ENCODE data around the gene ALX3.
"Not testable (repeated sequence)": the region's sequence is repeated elsewhere in the genome, so short reads cannot be mapped to it uniquely, and the experiment has no call there.

Gene ALX3

DNA sequence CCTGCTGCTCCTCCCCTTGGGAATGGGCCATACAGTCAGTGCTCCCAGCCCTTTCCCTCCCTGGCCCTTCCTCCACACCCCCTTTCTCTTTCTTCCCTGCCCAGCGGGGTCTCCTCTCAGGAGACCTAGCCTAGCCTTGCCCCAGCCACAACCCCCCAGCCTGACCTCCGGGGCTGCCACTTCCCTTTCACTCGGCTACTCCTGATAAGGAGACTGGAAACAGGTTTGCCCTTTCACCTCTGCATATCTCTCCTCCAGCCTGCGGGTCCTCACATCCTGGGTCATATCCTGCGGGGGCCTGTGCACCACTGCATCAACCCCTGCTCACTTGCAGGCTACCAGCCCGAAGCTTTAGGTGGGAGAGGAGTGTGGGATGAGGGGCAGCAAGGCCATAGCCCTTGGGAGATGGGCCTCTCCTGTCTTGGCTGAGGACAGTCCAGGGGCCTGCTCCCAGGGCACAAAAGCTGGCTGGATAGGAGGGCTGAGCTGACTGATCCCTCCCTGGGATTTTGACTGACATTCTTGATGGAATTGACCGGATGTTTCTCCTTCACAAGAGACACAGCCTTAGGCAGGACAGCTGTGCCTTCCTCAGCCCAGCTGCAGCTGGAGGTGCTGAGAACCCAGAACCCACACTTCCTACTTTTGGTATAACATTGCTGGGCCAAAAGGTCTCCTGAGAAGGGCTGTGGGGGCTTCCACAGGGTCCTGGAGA lies 19.2 kb upstream of the ALX3 start:
- DNase-seq (ENCODE audit: low read depth), result no peak

GRCh38 chr1:110088739-110089316 lies 18.4 kb upstream of the ALX3 start:
- DNase-seq (ENCODE audit: low read depth), result no peak

DNA sequence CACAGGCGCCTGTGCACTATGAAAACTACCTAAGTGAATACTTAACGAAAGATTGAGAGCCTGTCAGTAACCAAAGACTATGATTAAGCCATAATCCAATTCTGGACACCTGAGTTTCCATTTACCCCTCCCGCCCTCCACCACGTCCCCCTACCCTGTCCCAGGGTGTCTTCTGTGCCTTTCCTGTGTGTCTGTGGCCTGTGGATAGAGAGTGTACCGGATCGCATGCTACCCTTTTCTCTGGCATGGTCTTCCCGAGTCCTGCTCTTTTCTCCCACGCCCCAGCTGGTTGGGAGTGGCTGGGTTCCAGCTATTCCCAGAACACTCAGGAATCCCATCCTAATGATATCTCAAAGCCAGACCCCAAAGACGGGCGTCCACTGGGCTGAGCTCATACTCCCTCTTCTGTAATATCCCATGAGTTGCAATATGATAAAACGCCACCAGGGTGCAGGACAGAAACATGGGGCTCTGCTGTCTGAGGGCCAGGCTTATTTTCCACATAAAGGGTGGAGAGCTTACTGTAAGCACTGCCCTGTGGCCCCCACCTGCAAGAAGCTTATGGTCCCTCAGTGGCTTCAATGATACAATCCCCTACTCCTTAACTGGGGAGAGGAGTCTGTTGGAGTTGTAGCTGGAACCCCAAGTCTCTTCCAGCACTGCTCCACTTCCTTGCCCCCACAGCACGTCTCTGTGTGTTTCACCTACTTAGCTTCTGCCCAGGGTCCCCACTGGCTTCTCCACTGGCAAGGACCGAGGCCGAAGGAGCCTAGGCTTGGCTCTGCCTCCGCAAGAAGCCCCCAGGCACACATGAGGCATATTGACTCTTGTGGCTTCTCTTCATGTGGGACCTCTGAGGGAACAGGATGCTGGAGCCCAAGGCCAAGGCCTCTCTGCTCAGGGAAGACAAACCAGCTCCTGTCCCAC lies 17.6 kb upstream of the ALX3 start:
- DNase-seq (ENCODE audit: low read depth), result no peak

GRCh38 chr1:110086961-110087360 lies 16.5 kb upstream of the ALX3 start:
- no peak for DNase-seq (ENCODE audit: low read depth)

DNA sequence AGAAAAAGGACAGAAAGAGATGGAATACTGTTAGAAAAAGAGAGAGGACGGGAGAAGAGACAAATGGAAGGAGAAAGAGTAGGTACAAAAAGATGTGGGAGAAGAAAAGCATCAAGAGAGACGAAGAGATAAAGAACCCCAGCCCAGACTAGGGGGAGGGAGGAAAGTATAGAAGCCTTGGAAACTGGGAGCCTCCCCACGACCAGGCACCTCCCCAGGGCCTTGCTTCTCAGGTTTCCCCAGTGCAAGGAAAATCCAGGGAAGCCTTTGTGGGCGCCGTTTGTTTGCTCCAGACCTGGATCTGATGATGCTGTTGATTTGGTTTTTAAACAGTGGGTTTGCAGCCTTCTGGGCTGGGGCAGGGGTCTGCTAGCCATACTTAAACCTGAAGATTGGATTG lies 15.2 kb upstream of the ALX3 start:
- DNase-seq (ENCODE audit: low read depth), result no peak

- no peak for DNase-seq (ENCODE audit: low read depth)
Measured at GRCh38 chr1:110084227-110085078, 14.0 kb upstream of the ALX3 start.

GRCh38 chr1:110083866-110084226 lies 13.4 kb upstream of the ALX3 start:
- no peak for DNase-seq (ENCODE audit: low read depth)

GRCh38 chr1:110083061-110083865 lies 12.8 kb upstream of the ALX3 start:
- DNase-seq (ENCODE audit: low read depth), result no peak

GRCh38 chr1:110082477-110082876 lies 12.0 kb upstream of the ALX3 start:
- no peak for DNase-seq (ENCODE audit: low read depth)

DNA sequence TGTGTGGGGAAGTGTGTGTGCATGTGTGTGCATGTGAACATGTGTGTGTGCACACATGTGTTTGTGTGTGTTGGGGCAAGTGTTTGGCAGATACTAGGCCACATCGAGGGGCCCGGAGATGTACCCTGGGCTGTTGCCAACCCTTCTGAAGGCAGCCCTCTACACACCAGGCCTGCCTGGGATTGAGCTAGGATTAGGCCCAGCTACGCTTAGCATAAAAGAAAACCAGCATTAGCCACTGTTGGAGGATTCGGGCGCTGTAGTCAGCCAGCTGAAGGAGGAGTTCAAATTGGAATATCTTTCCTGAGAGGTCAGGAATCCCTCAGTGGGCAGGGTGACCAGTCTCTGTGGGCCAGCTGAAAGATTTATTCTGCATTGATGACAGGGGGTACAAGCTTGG lies 10.6 kb upstream of the ALX3 start:
- no peak for DNase-seq (ENCODE audit: low read depth)

DNA sequence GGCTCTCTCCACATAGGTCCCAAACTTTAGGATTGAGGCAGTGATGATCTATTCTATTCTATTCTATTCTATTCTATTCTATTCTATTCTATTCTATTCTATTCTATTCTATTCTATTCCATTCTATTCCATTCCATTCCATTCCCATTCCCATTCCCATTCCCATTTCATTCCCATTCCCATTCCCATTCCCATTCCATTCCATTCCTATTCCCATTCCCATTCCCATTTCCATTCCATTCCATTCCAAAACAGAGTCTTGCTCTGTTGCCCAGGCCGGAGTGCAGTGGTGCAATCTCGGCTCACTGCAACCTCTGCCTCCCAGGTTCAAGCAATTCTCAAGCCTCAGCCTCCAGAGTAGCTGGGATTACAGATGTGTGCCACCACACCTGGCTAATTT lies 9.5 kb upstream of the ALX3 start:
- not testable (repeated sequence) for DNase-seq (ENCODE audit: low read depth)

DNA sequence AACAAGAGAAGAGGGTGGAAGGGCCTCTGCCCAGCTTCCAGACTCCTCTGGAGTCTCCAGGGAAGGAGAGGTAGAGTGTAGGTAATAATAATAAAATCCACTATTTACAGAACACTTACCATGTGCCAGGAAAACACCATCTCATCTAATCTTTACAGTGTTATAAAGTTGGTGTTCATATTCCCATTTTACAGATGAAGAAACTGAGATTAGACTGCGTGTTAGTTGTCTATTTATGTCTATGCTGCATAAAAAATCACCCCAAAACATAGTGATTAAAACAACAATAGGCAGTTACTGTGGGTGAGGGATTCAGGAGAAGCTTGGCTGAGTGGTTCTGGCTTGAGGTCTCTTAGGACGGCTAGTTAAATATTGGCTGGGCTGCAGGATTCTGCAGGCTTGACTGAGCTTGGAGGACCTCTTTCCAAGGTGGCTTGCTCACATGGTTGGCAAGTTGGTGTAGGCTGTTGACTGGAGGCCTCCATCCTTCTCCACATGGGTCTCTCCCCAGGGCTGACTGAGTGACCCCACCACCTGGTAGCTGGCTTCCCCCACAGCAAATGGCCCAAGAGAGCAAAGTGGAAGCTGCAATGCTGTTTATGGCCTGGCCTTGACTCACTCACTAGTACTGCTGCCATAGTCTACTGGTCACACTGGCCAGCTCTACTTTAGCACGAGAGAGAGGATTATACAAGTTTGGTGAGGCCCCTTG lies 6.5 kb upstream of the ALX3 start:
- DNase-seq (ENCODE audit: low read depth), result no peak

GRCh38 chr1:110074166-110074565 lies 3.7 kb upstream of the ALX3 start:
- DNase-seq (ENCODE audit: low read depth), result no peak

GRCh38 chr1:110070282-110070669 lies 196 bp downstream of the ALX3 start:
- no peak for DNase-seq (ENCODE audit: low read depth)

DNA sequence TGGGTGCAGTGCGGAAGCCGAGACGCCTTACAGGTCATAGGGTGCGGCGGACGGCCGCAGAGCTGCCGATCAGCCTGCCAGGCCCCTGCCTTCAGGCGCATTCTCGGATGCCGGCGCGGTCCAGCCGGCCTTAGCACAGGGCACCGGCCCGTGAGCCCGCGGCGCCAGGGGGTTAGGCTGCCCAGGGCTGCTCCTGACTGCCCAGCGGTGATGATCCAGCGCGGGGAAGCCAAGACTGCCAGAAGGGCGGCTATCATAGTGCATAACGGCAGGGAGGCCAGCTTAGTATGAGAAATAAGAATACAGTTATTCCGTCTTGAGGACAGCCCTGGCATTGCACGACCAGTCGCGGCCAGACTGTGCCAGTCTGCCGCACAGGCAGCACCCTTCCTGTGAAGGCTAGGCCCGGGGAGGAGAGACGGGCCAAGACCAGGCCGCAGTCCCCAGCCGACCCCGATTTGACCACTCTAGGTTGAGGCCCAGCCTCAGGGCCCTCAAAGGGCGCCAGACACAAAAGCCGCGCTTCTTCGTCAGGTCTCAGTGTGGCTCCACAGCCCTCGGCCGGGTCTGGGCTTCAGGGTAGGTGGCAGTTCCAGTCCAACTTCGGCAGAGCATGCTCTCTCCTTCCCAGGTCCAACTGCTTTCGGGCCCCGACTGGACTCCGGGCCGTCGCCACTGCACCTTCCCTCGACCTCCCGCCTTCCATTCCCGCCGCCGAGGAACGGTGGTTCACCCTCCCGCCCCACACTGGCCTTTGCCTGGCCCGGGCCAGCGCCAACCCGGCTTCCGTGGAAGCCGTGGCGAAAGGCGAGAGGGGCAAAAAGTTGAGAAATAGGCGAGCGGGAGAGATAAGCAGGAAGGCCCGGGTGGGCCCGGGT lies 829 bp downstream of the ALX3 start:
- no peak for DNase-seq (ENCODE audit: low read depth)

DNA sequence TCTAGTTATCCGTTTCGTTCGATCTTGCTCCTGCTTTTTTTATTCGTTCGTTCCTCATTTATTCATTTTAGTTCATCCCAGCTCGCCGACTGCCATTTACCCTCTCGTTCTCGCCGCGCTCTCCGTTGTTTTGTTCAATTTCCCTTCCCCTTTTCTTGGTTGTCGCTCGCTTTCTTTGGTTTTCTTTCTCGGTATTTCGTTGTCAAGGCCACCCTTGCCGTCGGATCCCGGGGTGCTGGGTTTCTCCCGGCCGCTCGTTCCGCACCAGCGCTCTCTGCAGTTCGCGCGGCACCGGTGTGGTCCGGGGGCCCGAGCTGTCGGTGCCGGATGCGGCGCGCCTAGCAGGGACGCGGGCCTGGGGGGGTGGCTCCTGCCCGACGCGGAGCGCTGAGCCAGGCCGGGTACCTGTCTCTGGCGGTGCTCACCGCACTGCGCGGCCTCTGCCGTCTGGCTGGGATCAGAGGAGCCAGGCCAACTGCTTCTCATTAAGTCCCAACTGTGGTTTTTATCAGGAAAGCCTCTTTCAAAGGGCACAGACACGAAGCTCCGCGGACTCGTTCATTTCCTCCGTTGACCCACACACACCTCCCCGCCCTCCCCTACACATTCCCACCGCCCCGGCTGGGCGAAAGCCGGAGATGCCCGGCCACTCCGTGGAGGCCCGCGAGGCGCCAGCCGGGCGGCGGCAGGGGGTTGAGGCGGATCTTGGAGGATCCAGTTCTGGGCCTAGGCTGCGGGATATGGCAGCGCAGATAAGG lies 1.6 kb downstream of the ALX3 start:
- DNase-seq (ENCODE audit: low read depth), result no peak

- DNase-seq (ENCODE audit: low read depth), result no peak
Measured at GRCh38 chr1:110067893-110068645, 2.4 kb downstream of the ALX3 start.

DNA sequence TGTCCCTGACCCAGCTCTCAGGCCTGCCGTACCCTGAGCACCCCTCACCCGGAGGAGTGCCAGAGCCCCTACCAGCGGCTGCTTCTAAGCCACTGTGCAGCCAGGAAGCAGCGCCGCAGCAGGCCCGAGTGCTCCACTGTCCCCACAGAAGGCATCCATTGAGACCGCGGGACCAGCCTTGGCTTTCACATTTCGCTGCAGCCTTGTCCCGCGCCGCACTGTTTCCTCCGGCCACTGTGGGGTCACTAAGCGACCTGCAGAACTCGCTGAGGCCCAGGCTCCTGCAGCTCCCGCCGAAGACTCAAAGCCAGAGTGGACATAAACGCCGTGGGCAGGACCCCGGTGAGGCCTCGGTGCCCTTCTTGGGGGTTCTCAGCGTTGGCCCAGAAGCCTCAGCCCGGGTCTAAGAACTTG lies 3.0 kb downstream of the ALX3 start:
- DNase-seq (ENCODE audit: low read depth), result no peak
